ENCODE data around the gene RNASEH2B.

- TF ChIP-seq EZH2 (IDR thresholded peaks at IDR 0.05) (no peak), EZH2phosphoT487 (IDR thresholded peaks at IDR 0.05) (no peak)
Observed at GRCh38 chr13:50979187-50979586, 69.6 kb downstream of the RNASEH2B start.
